Left lung (tissue), 10 donors: Measurements from ENCODE around the gene PAQR8. TPM values are rescaled to one million over a fixed set of nuclear protein-coding genes. Genes with fewer than 3 reads are reported as not detected.

Experiments used
- ATAC-seq: fragments of 200-7000 bp; cut with Tn5 transposase; one replicate; pipeline ENCODE4 v1.9.1; 2020; ENCODE audit warnings: moderate library complexity
- DNase-seq, 4 donors: peaks; one replicate each; pipeline ENCODE4 v3.0.0-alpha.2; 2013 to 2020
- H3K27ac ChIP-seq, 2 donors: fragments of 200-600 bp; sonication (generic) in 1 of 2; one replicate each; pipeline versions ENCODE4 v1.5.0 to v1.8.0; 2020 to 2021
- H3K27me3 ChIP-seq, 2 donors: fragments of 200-600 bp; sonication (generic) in 1 of 2; one replicate each; pipeline versions ENCODE4 v1.5.0 to v1.8.0; 2020 to 2021
- H3K36me3 ChIP-seq, 2 donors: fragments of 200-600 bp; sonication (generic) in 1 of 2; one replicate each; pipeline versions ENCODE4 v1.5.0 to v1.8.0; 2020 to 2021
- H3K4me1 ChIP-seq, 2 donors: fragments of 200-600 bp; one replicate each; pipeline ENCODE4 v1.8.0; 2021
- H3K4me3 ChIP-seq, 2 donors: fragments of 200-600 bp; sonication (generic) in 1 of 2; one replicate each; pipeline versions ENCODE4 v1.5.0 to v1.8.0; 2020 to 2021; ENCODE audit warnings: mild to moderate bottlenecking in 1 of 2
- H3K9me3 ChIP-seq, 2 donors: fragments of 200-600 bp; sonication (generic) in 1 of 2; one replicate each; pipeline versions ENCODE4 v1.5.0 to v1.8.0; 2020 to 2021
- CTCF ChIP-seq, 2 donors: fragments of 200-600 bp; sonication (generic) in 1 of 2; IDR thresholded peaks; one replicate each; pipeline versions ENCODE4 v1.5.0 to v1.8.0; 2021; ENCODE audit warnings: antibody characterized with exemption in 2 of 2
- intact Hi-C, 2 donors: fragments of 100-400 bp; cut with DNase I; formaldehyde crosslinking; loops; one replicate each; pipeline versions ENCODE4 v1.11.2 to v1.14.2; 2022
- polyA plus RNA-seq, 6 donors: library from polyadenylated mRNA; unstranded; fragments of 120-200 nt; gene quantifications; one replicate each; pipeline ENCODE4 v1.2.1, GENCODE V29; 2013; ENCODE audit not compliant: insufficient read length in 6 of 6
- total RNA-seq, 2 donors: library from RNA; stranded (reverse); fragmentation: NEBNext Ultra II Directional; extraction: Animal tissue kit (Norgen Biotek cat#: 25700); gene quantifications; one replicate each; pipeline ENCODE4 v1.2.1, GENCODE V29; 2021
- donor health status: DM: no; HTN: yes; CAD: no.
- donor health status: DM: no; HTN: no; CAD: no.

The PAQR8 gene
- total and polyA plus RNA-seq, 8 donors = 9.3 to 22.9 (median 16.6) TPM

GRCh38 chr6:52438926-52439325 lies 77.0 kb downstream of the PAQR8 start:
- intact Hi-C loops = no loop called here
- Histone ChIP-seq H3K4me1 (no peaks in the 10 kb centered on the region), H3K36me3 (peaks cover 0 to 10% of the 10 kb centered on the region in 2 donors), H3K27me3 (no peaks in the 10 kb centered on the region), H3K27ac (no peak overlapping the region), H3K4me3 (no peak overlapping the region), H3K9me3 (no peaks in the 10 kb centered on the region)
- DNase-seq (no peak), ATAC-seq (no peak)
- no peak for TF ChIP-seq CTCF (IDR thresholded peaks at IDR 0.05)

GRCh38 chr6:52454556-52454955 lies 92.6 kb downstream of the PAQR8 start:
- H3K4me3 ChIP-seq = no peak overlapping the region
- no peak overlapping the region for H3K27ac ChIP-seq
- H3K4me1 ChIP-seq = no peaks in the 10 kb centered on the region
- no peaks in the 10 kb centered on the region for H3K36me3 ChIP-seq
- DNase-seq = no peak
- intact Hi-C loops = no loop called here
- H3K27me3 ChIP-seq = no peaks in the 10 kb centered on the region
- peaks cover 0 to 17% of the 10 kb centered on the region in 2 donors for H3K9me3 ChIP-seq
- no peak for ATAC-seq
- TF ChIP-seq CTCF (IDR thresholded peaks at IDR 0.05) = no peak

GRCh38 chr6:52457096-52457495 lies 95.1 kb downstream of the PAQR8 start:
- no peak for DNase-seq
- Histone ChIP-seq H3K9me3 (no peaks in the 10 kb centered on the region), H3K4me3 (no peak overlapping the region), H3K4me1 (no peaks in the 10 kb centered on the region), H3K27ac (no peak overlapping the region), H3K27me3 (no peaks in the 10 kb centered on the region), H3K36me3 (no peaks in the 10 kb centered on the region)
- intact Hi-C loops = no loop called here
- TF ChIP-seq CTCF (IDR thresholded peaks at IDR 0.05) = no peak
- ATAC-seq = no peak

Other genes starting within 250 kb of the PAQR8 start
- gene IL17A, start 175.8 kb upstream of the PAQR8 start, total RNA-seq = not detected
- gene IL17A, start 175.8 kb upstream of the PAQR8 start, polyA plus RNA-seq = not detected
- gene IL17F, start 117.7 kb upstream of the PAQR8 start, total RNA-seq = not detected
- not detected for gene IL17F, start 117.7 kb upstream of the PAQR8 start, polyA plus RNA-seq
- 10 to 100 TPM; 38.9 to 67.6 TPM for gene MCM3, start 77.4 kb upstream of the PAQR8 start, total RNA-seq
- gene MCM3, start 77.4 kb upstream of the PAQR8 start, polyA plus RNA-seq = 100 to 1,000 TPM in 2 of 6 donors, 10 to 100 TPM in 4; 94.0 to 122 (median 97.7) TPM
- 10 to 100 TPM; 14.6 to 24.7 TPM for gene EFHC1, start 58.2 kb downstream of the PAQR8 start, total RNA-seq
- gene EFHC1, start 58.2 kb downstream of the PAQR8 start, polyA plus RNA-seq = 10 to 100 TPM; 49.4 to 73.0 (median 54.7) TPM
- 10 to 100 TPM; 30.5 to 38.4 TPM for gene TRAM2, start 214.9 kb downstream of the PAQR8 start, total RNA-seq
- gene TRAM2, start 214.9 kb downstream of the PAQR8 start, polyA plus RNA-seq = 10 to 100 TPM; 22.1 to 28.4 (median 26.6) TPM